ENCODE measurements around the gene ANKFN1.
"Not testable (repeated sequence)": the region's sequence is repeated elsewhere in the genome, so short reads cannot be mapped to it uniquely, and the experiment has no call there.

ANKFN1 gene

DNA sequence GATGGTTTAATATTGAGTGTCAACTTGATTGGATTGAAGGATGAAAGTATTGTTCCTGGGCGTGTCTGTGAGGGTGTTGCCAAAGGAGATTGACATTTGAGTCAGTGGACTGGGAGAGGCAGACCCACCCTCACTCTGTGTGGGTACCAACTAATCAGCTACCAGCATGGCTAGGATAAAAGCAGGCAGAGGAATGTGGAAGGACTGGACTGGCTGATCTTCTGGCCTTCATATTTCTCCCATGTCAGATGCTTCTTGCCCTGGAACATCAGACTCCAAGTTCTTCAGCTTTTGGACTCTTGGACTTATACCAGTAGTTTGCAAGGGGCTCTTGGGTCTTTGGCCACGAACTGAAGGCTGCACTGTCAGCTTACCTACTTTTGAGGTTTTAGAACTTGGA lies 259.1 kb downstream of the ANKFN1 start:
- H3K4me3 Mint-ChIP-seq; DNase-seq (ENCODE audit: low spot score in 2 of 2); ATAC-seq (ENCODE audit: low read depth); H3K27ac Mint-ChIP-seq; H3K27me3 Mint-ChIP-seq; H3K4me1 Mint-ChIP-seq; H3K36me3 Mint-ChIP-seq: not testable (repeated sequence)
- peaks cover 16% of the 10 kb centered on the region for H3K9me3 Mint-ChIP-seq

DNA sequence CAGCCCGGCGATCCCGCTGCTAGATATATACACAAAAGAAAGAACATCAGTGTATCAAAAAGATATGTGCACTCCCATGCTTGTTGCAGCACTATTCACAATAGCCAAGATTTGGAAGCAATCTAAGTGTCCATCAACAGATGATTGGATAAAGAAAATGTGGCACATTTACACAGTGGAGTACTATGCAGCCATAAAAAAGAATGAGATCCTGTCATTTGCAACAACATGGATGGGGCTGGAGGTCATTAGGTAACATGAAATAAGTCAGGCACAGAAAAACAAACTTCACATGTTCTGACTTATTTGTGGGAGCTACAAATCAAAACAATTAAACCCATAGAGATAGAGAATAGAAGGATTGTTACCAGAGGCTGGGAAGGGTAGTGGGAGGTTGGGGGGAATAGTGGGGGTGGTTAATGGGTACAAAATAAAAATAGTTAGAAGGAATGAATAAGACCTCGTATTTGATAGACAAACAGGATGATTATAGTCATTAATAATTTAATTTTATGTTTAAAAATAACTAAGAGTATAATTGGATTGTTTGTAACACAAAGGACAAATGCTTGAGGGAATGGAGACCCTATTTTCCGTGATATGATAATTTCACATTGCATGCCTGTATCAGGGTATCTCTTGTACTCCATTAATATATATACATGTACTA lies 263.5 kb downstream of the ANKFN1 start:
- no peaks in the 10 kb centered on the region for H3K36me3 Mint-ChIP-seq
- no peak overlapping the region for H3K27ac Mint-ChIP-seq
- ATAC-seq (ENCODE audit: low read depth) (no peak), DNase-seq (ENCODE audit: low spot score in 2 of 2) (no peak)
- peaks cover 18% of the 10 kb centered on the region for H3K9me3 Mint-ChIP-seq
- H3K4me3 Mint-ChIP-seq = no peak overlapping the region
- peaks cover 4% of the 10 kb centered on the region for H3K27me3 Mint-ChIP-seq
- no peaks in the 10 kb centered on the region for H3K4me1 Mint-ChIP-seq

DNA sequence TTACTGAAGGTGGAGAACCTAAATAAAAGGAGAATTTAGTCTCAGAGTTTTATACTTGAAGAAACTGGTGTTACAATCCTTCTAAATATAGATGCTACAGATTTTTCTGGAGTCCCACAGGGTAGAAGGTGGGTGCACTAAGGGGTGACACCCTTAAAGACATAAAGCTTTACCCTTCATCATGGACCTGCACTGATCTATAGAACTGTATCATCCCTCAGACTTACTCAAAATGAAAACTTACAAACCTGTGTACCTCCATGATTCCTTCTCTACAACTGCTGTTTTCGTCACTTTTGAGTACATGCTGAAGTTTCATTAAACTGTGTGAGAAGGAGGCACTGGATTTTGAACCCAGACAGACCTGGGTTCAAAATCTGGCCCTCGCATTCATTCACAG lies 270.7 kb downstream of the ANKFN1 start:
- peaks cover 6% of the 10 kb centered on the region for H3K9me3 Mint-ChIP-seq
- no peaks in the 10 kb centered on the region for H3K4me1 Mint-ChIP-seq
- no peak overlapping the region for H3K27ac Mint-ChIP-seq
- no peak overlapping the region for H3K4me3 Mint-ChIP-seq
- DNase-seq (ENCODE audit: low spot score in 2 of 2) = no peak
- H3K27me3 Mint-ChIP-seq = peaks cover 6% of the 10 kb centered on the region
- ATAC-seq (ENCODE audit: low read depth) = no peak
- no peaks in the 10 kb centered on the region for H3K36me3 Mint-ChIP-seq

DNA sequence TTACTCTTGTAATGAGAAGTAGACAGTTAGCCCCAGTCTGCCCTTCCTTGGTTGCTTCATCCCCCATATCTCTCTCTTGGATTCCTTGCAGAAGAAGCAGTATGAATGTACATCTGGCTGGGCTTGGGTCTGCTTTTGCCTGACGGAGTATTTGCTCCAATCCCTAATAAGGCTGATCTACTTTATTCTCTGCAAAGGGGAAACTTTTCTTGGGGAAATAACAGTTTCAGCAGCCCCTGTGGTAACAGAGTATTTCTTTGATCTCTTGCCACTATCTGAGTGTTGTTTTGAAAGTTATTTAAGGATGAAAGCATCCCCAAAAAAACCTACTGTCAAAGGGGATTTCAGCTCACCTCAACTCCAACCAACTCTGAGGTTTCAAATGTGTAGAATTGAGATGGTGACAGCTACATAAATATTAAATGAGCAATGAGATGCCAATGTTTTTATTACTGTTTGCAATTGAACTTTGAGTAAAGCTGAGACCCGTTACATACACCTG lies 271.3 kb downstream of the ANKFN1 start:
- no peaks in the 10 kb centered on the region for H3K36me3 Mint-ChIP-seq
- no peak overlapping the region for H3K4me3 Mint-ChIP-seq
- DNase-seq (ENCODE audit: low spot score in 2 of 2) (no peak), ATAC-seq (ENCODE audit: low read depth) (no peak)
- no peaks in the 10 kb centered on the region for H3K4me1 Mint-ChIP-seq
- H3K27ac Mint-ChIP-seq = no peak overlapping the region
- peaks cover 6% of the 10 kb centered on the region for H3K9me3 Mint-ChIP-seq
- peaks cover 6% of the 10 kb centered on the region for H3K27me3 Mint-ChIP-seq

DNA sequence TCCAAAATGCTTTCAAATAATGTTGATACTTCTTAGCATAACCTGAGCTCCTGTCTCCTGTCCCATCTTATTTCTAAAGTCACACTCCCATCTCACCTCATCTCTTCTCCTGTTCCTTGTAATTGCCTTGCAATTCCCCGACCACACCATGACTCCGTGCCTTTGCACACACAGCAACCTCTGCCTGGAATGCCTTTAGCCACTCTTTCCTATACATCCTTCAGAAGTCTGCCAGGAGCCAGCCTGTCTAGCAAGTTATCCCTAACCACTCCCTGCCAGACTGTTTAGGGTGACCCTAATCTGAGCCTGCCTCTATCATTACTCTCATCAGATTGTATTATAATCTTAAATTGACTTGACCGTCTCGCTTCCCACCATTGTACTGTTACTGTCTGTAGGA lies 272.2 kb downstream of the ANKFN1 start:
- H3K27me3 Mint-ChIP-seq = peaks cover 6% of the 10 kb centered on the region
- no peak overlapping the region for H3K27ac Mint-ChIP-seq
- no peaks in the 10 kb centered on the region for H3K4me1 Mint-ChIP-seq

DNA sequence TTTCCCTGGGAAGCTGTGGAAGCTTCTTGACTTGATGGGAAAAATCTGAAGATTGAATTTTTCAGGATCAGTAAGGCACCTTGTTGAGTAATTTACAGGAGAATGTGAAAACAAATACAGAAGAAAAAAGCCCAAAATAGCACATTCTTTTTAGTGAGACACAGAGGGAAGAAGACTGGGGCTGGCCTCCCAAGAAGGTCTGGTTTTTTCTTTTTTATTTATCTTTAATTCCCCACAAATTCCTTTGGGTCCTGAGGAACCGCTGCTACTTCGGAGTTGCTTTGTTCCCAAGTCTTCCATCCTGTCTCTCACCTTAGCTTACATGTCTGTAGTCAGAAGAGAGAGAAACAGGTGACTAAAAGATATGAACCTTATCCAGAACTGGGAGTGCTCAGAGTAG lies 273.6 kb downstream of the ANKFN1 start:
- Mint-ChIP-seq H3K4me1 (no peaks in the 10 kb centered on the region), H3K27ac (no peak overlapping the region)

More for the DNA sequence above, 272.2 kb downstream of the ANKFN1 start:
- ATAC-seq (ENCODE audit: low read depth) = no peak
- Mint-ChIP-seq H3K36me3 (no peaks in the 10 kb centered on the region), H3K4me3 (no peak overlapping the region), H3K9me3 (peaks cover 3% of the 10 kb centered on the region)
- no peak for DNase-seq (ENCODE audit: low spot score in 2 of 2)

DNA sequence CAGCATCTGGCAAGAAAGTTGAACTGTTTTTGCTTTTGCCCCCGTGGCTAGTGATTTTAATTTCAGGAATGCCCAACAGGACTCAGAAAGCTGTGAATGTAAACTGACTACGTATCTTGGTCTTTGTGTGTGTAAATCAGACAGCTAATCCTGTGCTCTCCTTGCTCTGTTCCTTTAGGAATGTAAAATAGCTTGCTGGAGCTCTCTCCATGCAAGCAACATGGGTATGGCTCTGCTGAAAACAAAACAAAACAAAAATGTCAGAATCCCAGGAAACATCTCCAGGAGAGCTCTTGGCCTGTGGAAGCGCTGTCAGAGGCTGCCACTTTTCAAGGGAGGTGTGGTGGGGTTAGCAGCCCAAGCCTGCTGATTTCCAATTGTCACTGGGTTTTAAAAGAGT lies 278.5 kb downstream of the ANKFN1 start:
- no peak overlapping the region for H3K4me3 Mint-ChIP-seq

More for the DNA sequence above, 273.6 kb downstream of the ANKFN1 start:
- ATAC-seq (ENCODE audit: low read depth) = no peak
- Mint-ChIP-seq H3K36me3 (no peaks in the 10 kb centered on the region), H3K9me3 (peaks cover 3% of the 10 kb centered on the region), H3K27me3 (peaks cover 6% of the 10 kb centered on the region), H3K4me3 (no peak overlapping the region)
- no peak for DNase-seq (ENCODE audit: low spot score in 2 of 2)

DNA sequence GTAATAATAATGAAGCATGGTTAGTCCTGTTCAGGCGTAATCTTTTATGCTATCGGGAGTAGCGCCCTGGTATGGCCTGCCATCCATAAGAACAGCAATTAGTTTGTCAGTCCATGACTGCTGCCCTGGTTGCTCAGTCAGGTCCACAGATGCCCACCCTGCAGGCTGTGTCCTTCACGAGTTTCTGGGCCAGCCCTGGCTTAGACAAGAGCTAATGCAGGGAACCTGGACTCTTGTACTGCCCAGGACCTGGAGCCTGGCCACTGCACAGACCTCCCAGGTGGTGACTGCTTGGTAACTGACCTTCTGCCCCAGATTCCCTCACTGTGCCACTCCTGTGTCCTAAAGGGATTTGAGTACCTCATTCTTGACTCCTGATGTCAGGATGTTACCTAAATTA lies 279.2 kb downstream of the ANKFN1 start:
- H3K27ac Mint-ChIP-seq = no peak overlapping the region
- H3K4me1 Mint-ChIP-seq = no peaks in the 10 kb centered on the region
- H3K9me3 Mint-ChIP-seq = no peaks in the 10 kb centered on the region
- no peak overlapping the region for H3K4me3 Mint-ChIP-seq
- H3K27me3 Mint-ChIP-seq = peaks cover 5% of the 10 kb centered on the region
- ATAC-seq (ENCODE audit: low read depth) (no peak), DNase-seq (ENCODE audit: low spot score in 2 of 2) (no peak)
- H3K36me3 Mint-ChIP-seq = no peaks in the 10 kb centered on the region

More for the DNA sequence above, 278.5 kb downstream of the ANKFN1 start:
- ATAC-seq (ENCODE audit: low read depth) (no peak), DNase-seq (ENCODE audit: low spot score in 2 of 2) (no peak)
- H3K27ac Mint-ChIP-seq = no peak overlapping the region
- peaks cover 6% of the 10 kb centered on the region for H3K27me3 Mint-ChIP-seq
- H3K36me3 Mint-ChIP-seq = no peaks in the 10 kb centered on the region
- no peaks in the 10 kb centered on the region for H3K4me1 Mint-ChIP-seq
- H3K9me3 Mint-ChIP-seq = no peaks in the 10 kb centered on the region

DNA sequence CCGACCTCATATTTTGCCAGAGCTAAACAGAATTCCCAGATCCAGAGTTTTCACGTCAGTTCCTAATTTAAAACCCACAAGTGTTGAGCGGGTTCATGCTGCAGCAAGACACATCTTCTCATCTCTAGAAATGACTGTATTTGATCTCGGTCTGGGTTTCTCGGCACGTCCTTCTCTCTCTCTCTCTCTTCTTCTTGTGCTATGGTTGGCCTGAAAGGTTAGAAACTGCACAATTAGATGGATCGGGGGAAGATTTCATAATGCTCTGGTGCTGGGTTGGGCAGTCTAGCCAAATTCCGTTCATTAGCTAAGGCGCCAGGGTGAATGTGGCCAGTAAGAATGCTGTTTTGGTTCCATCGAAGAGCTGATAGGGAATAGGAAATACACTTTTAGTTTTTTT lies 281.3 kb downstream of the ANKFN1 start:
- Mint-ChIP-seq H3K36me3 (no peaks in the 10 kb centered on the region), H3K9me3 (no peaks in the 10 kb centered on the region), H3K27ac (no peak overlapping the region), H3K4me1 (no peaks in the 10 kb centered on the region), H3K4me3 (no peak overlapping the region), H3K27me3 (peaks cover 7% of the 10 kb centered on the region)
- ATAC-seq (ENCODE audit: low read depth) (no peak), DNase-seq (ENCODE audit: low spot score in 2 of 2) (no peak)

DNA sequence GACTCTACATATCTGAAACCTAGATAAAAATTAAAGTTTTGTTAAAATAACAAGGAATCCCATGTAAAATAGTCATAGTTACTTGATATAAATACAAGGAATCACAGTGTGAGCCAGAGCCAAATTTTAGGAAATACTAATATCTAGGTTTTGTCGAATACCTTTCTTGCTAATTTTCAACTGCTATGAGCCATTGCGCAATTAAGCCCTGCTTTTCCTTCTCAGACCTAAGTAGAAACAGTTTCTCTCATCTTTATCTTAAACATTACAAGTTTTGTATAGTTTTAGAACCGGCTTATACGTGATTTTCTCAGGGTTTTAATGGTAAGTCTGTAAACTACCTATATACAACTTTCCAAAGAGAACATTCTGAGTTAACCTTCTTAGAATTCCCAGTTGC lies 282.9 kb downstream of the ANKFN1 start:
- ATAC-seq (ENCODE audit: low read depth) (no peak), DNase-seq (ENCODE audit: low spot score in 2 of 2) (no peak)
- H3K27ac Mint-ChIP-seq = no peak overlapping the region
- no peaks in the 10 kb centered on the region for H3K4me1 Mint-ChIP-seq
- no peaks in the 10 kb centered on the region for H3K36me3 Mint-ChIP-seq
- H3K27me3 Mint-ChIP-seq = peaks cover 7% of the 10 kb centered on the region
- no peak overlapping the region for H3K4me3 Mint-ChIP-seq
- no peaks in the 10 kb centered on the region for H3K9me3 Mint-ChIP-seq

DNA sequence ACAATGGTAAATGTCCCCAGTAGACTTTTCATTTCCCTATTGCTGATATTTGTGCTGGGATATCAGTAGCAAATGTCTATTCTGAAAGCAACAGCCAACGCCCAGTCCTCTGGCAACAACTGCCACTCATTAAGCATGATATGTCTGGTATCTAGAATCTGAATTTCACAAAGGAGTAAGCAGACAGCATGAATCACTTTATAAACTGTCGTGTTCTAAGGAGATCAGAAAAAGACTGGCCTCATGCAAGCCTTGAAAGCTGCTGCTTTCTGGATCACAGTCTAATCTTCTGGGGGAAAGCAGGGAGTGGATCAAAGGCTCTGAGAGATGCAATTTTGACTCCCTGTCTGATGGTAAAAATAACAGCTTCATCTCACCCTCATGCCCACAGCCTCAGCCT lies 287.1 kb downstream of the ANKFN1 start:
- no peaks in the 10 kb centered on the region for H3K4me1 Mint-ChIP-seq
- H3K27ac Mint-ChIP-seq = no peak overlapping the region
- H3K36me3 Mint-ChIP-seq = no peaks in the 10 kb centered on the region
- H3K27me3 Mint-ChIP-seq = peaks cover 3% of the 10 kb centered on the region
- no peak overlapping the region for H3K4me3 Mint-ChIP-seq
- ATAC-seq (ENCODE audit: low read depth) = no peak
- no peak for DNase-seq (ENCODE audit: low spot score in 2 of 2)
- H3K9me3 Mint-ChIP-seq = no peaks in the 10 kb centered on the region

DNA sequence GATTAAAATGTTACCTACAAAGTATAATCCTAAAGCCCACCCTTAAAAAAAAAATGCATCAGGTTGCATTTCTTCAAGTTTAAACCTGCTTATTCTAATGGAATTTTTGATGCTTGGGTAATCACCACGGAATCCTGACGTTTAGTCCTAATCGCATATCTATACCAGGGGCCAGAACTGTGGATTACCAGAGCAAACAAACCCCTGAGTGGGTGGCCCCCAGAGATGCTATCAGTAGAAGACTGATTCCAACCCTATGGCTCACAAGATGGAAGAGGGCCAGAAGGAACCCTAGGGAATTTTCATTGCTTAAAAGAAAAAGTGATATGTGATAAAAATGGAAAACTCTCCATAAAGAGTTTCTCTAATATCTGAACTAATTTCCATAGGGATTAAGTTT lies 288.0 kb downstream of the ANKFN1 start:
- DNase-seq (ENCODE audit: low spot score in 2 of 2) (no peak), ATAC-seq (ENCODE audit: low read depth) (no peak)
- no peak overlapping the region for H3K27ac Mint-ChIP-seq
- H3K36me3 Mint-ChIP-seq = no peaks in the 10 kb centered on the region
- no peaks in the 10 kb centered on the region for H3K9me3 Mint-ChIP-seq
- no peaks in the 10 kb centered on the region for H3K4me1 Mint-ChIP-seq
- peaks cover 4% of the 10 kb centered on the region for H3K27me3 Mint-ChIP-seq
- no peak overlapping the region for H3K4me3 Mint-ChIP-seq

DNA sequence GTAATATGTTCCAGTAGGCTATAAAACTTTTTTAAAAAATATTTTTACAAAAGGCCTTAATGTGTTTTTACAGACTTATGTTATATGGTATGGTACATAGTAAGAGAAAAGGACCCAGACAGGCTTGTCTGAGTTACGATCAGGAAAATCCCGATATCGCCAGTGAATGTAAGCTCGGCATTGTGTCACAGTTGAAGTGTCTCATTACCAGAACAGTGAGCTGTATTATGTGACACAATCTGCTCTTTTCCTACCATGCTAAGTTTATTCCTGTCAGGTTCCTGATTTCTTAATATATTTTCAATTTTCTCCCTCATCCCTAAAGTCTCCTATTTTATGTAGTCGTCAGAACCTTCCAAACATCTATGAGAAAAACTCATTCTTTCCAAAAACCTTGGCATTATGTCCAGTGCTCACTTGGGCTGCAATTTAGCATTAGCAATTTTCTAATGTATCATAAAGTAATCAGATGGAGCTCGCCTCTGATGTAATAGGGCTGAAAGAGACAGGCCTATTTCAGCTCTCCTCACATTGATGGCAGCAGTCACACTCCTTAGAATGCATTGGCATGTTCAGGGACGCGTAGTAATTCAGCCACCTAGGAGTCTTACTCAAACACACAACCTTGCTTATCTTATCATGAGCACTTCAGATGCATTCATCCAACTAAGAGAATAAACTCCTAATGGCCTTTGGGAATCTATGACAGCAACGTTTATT lies 292.6 kb downstream of the ANKFN1 start:
- DNase-seq (ENCODE audit: low spot score in 2 of 2) (no peak), ATAC-seq (ENCODE audit: low read depth) (no peak)
- Mint-ChIP-seq H3K4me1 (no peaks in the 10 kb centered on the region), H3K4me3 (no peak overlapping the region), H3K27me3 (peaks cover 2% of the 10 kb centered on the region), H3K9me3 (no peaks in the 10 kb centered on the region), H3K27ac (no peak overlapping the region), H3K36me3 (no peaks in the 10 kb centered on the region)

DNA sequence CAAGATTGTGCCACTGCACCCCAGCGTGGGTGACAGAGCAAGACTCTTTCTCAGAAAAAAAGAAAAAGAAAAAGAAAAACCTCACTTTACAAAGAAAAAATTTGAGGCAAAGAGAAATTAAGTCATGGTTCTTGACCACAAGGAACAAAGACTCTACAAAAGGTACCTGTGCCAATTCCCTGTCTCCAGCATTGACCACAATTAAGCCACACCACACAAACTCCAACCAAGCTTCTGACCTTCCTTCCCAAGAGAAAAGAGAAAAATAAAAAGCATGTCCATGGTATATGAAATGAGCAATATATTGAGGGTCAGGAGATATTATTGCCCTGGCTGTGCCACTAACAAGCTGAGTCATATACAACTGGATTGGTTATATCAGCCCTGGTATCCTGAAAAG lies 293.9 kb downstream of the ANKFN1 start:
- H3K36me3 Mint-ChIP-seq = no peaks in the 10 kb centered on the region
- no peak for ATAC-seq (ENCODE audit: low read depth)

DNA sequence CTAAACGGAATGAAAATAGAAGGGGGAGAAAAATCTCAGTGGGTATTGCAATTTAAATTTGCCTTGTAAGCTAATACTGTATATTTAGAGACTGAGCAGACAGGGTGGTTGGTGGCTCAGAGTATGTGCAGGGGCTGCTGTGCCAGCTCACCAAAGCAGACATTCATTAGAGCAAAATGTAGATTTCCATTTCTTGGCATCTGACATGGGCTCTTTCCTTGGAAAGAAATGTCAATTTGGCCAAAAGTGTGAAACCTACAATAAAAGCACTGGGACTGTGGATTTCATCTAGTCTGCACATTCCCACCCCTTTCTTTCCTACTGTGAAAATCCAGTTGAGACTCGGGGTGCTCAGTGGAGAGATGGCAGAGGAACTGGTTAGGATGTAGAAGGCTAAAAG lies 295.1 kb downstream of the ANKFN1 start:
- no peak for ATAC-seq (ENCODE audit: low read depth)
- no peaks in the 10 kb centered on the region for H3K4me1 Mint-ChIP-seq

More for the DNA sequence above, 293.9 kb downstream of the ANKFN1 start:
- Mint-ChIP-seq H3K27ac (no peak overlapping the region), H3K9me3 (no peaks in the 10 kb centered on the region), H3K4me3 (no peak overlapping the region), H3K27me3 (peaks cover 2% of the 10 kb centered on the region), H3K4me1 (no peaks in the 10 kb centered on the region)
- no peak for DNase-seq (ENCODE audit: low spot score in 2 of 2)

More for the DNA sequence above, 295.1 kb downstream of the ANKFN1 start:
- DNase-seq (ENCODE audit: low spot score in 2 of 2) = no peak
- no peaks in the 10 kb centered on the region for H3K9me3 Mint-ChIP-seq
- H3K27me3 Mint-ChIP-seq = peaks cover 2% of the 10 kb centered on the region
- H3K27ac Mint-ChIP-seq = no peak overlapping the region
- no peak overlapping the region for H3K4me3 Mint-ChIP-seq
- no peaks in the 10 kb centered on the region for H3K36me3 Mint-ChIP-seq

Data from memory B cell (primary cell).